ENCODE results near the gene CNGA3. TPM values are rescaled to one million over a fixed set of nuclear protein-coding genes. Genes with fewer than 3 reads are reported as not detected.

The CNGA3 gene
- total and polyA plus RNA-seq, 2 experiments from 2014 or later, result not detected

- TF ChIP-seq, protein P1, sequence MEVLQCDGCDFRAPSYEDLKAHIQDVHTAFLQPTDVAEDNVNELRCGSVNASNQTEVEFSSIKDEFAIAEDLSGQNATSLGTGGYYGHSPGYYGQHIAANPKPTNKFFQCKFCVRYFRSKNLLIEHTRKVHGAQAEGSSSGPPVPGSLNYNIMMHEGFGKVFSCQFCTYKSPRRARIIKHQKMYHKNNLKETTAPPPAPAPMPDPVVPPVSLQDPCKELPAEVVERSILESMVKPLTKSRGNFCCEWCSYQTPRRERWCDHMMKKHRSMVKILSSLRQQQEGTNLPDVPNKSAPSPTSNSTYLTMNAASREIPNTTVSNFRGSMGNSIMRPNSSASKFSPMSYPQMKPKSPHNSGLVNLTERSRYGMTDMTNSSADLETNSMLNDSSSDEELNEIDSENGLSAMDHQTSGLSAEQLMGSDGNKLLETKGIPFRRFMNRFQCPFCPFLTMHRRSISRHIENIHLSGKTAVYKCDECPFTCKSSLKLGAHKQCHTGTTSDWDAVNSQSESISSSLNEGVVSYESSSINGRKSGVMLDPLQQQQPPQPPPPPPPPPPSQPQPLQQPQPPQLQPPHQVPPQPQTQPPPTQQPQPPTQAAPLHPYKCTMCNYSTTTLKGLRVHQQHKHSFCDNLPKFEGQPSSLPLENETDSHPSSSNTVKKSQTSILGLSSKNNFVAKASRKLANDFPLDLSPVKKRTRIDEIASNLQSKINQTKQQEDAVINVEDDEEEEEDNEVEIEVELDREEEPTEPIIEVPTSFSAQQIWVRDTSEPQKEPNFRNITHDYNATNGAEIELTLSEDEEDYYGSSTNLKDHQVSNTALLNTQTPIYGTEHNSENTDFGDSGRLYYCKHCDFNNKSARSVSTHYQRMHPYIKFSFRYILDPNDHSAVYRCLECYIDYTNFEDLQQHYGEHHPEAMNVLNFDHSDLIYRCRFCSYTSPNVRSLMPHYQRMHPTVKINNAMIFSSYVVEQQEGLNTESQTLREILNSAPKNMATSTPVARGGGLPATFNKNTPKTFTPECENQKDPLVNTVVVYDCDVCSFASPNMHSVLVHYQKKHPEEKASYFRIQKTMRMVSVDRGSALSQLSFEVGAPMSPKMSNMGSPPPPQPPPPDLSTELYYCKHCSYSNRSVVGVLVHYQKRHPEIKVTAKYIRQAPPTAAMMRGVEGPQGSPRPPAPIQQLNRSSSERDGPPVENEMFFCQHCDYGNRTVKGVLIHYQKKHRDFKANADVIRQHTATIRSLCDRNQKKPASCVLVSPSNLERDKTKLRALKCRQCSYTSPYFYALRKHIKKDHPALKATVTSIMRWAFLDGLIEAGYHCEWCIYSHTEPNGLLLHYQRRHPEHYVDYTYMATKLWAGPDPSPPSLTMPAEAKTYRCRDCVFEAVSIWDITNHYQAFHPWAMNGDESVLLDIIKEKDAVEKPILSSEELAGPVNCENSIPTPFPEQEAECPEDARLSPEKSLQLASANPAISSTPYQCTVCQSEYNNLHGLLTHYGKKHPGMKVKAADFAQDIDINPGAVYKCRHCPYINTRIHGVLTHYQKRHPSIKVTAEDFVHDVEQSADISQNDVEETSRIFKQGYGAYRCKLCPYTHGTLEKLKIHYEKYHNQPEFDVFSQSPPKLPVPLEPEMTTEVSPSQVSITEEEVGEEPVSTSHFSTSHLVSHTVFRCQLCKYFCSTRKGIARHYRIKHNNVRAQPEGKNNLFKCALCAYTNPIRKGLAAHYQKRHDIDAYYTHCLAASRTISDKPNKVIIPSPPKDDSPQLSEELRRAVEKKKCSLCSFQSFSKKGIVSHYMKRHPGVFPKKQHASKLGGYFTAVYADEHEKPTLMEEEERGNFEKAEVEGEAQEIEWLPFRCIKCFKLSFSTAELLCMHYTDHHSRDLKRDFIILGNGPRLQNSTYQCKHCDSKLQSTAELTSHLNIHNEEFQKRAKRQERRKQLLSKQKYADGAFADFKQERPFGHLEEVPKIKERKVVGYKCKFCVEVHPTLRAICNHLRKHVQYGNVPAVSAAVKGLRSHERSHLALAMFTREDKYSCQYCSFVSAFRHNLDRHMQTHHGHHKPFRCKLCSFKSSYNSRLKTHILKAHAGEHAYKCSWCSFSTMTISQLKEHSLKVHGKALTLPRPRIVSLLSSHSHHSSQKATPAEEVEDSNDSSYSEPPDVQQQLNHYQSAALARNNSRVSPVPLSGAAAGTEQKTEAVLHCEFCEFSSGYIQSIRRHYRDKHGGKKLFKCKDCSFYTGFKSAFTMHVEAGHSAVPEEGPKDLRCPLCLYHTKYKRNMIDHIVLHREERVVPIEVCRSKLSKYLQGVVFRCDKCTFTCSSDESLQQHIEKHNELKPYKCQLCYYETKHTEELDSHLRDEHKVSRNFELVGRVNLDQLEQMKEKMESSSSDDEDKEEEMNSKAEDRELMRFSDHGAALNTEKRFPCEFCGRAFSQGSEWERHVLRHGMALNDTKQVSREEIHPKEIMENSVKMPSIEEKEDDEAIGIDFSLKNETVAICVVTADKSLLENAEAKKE (CRISPR knock-in tag; IDR thresholded peaks at IDR 0.05), result no peak
- TF ChIP-seq POLR2AphosphoS5 (IDR thresholded peaks at IDR 0.05; ENCODE audit: low read depth) (no peak), EZH2phosphoT487 (IDR thresholded peaks at IDR 0.05; ENCODE audit: unreplicated experiment) (no peak)
These were observed 100.6 kb downstream of the CNGA3 start (continued) for GRCh38 chr2:98446850-98447249.

Other genes starting within 250 kb of the CNGA3 start
- gene INPP4A, start 98.4 kb downstream of the CNGA3 start, total RNA-seq (2014; rRNA removed; shearing (Covaris generic)), result 36.9 and 42.3 TPM in 2 replicates
- 6.5 and 8.5 TPM in 2 replicates for gene INPP4A, start 98.4 kb downstream of the CNGA3 start, polyA plus RNA-seq (2016; fragmentation: Nextera tagmentation; extraction: Ambion mirVana)

Measured in GM23338 (cell line).